Prostate gland (tissue), 2 donors: Measurements from ENCODE around the gene HNRNPA1. TPM values are rescaled to one million over a fixed set of nuclear protein-coding genes. Genes with fewer than 3 reads are reported as not detected.

Source experiments
- DNase-seq: peaks from one replicate; pipeline ENCODE4 v3.0.0-alpha.2; 2019; ENCODE audit warnings: low spot score
- H3K27ac ChIP-seq, 2 donors: fragments of 200-600 bp; sonication (generic); 2 replicates each; pipeline ENCODE4 v1.5.1; 2017 to 2019
- H3K27me3 ChIP-seq: fragments of 200-600 bp; sonication (generic); replicated peaks from 2 replicates; pipeline ENCODE4 v1.5.1; 2019; ENCODE audit not compliant: insufficient read depth
- H3K36me3 ChIP-seq, 2 donors: fragments of 200-600 bp; sonication (generic); 1 replicate in 1 of 2; 2 replicates in 1 of 2; pipeline versions ENCODE4 v1.5.1 to v1.8.1; 2017 to 2019
- H3K4me1 ChIP-seq: fragments of 200-600 bp; sonication (generic); replicated peaks from 2 replicates; pipeline ENCODE4 v1.5.1; 2019
- H3K4me3 ChIP-seq, 2 donors: fragments of 200-600 bp; sonication (generic); 2 replicates each; pipeline ENCODE4 v1.5.1; 2017 to 2019
- H3K9me3 ChIP-seq: fragments of 200-600 bp; sonication (generic); 2 replicates; pipeline ENCODE4 v1.5.1; 2017
- CTCF ChIP-seq, 4 experiments: fragments of 200-600 bp in 2 of 4; fragments of 450-650 bp in 2 of 4; sonication (generic) in 2 of 4; IDR thresholded peaks; 1 replicate in 3 of 4; 2 replicates in 1 of 4; pipeline ENCODE4 v1.5.1; 2016 to 2019; ENCODE audit warnings: antibody characterized with exemption in 4 of 4, mild to moderate bottlenecking in 2 of 4, moderate library complexity in 2 of 4
- POLR2A ChIP-seq: fragments of 450-650 bp; IDR thresholded peaks from one replicate; pipeline ENCODE4 v1.6.1; 2016; ENCODE audit warnings: antibody characterized with exemption, mild to moderate bottlenecking
- POLR2AphosphoS5 ChIP-seq: sonication (generic); formaldehyde crosslinking; IDR thresholded peaks from one replicate; pipeline ENCODE4 v1.6.1; 2017; ENCODE audit warnings: antibody characterized with exemption
- WGBS: methylation state at CpG from one replicate; pipeline ENCODE4 v1.1.5; 2018; 5-methylcytosine and 5-hydroxymethylcytosine counted together
- intact Hi-C: fragments of 100-400 bp; cut with DNase I; formaldehyde crosslinking; loops from one replicate; pipeline ENCODE4 v1.14.2; 2022
- total RNA-seq, 2 donors: library from RNA; depleted of rRNA; stranded (reverse); fragments of >200 nt; gene quantifications; one replicate each; pipeline ENCODE4 v1.1.0, GENCODE V29; 2016

Gene HNRNPA1
- total RNA-seq, 2 donors from 2014 or later, result 419 to 726 TPM

- Histone ChIP-seq H3K9me3 (no peaks in the 10 kb centered on the region), H3K4me1 (peaks cover 6% of the 10 kb centered on the region), H3K27me3 (no peaks in the 10 kb centered on the region), H3K36me3 (peaks cover 9 to 11% of the 10 kb centered on the region in 2 donors), H3K4me3 (no peak overlapping the region), H3K27ac (no peak overlapping the region)
- no peak for DNase-seq
- 37% methylated on average over 5 of the region's 5 CpGs for WGBS
- intact Hi-C loops, result no loop called here
- TF ChIP-seq CTCF (IDR thresholded peaks at IDR 0.05) (peak in 1 of 4 experiments; percentile 10), POLR2AphosphoS5 (no peak), POLR2A (no peak)
Observed at GRCh38 chr12:54285150-54286041, 4.9 kb downstream of the HNRNPA1 start.

- no peak overlapping the region for H3K4me3 ChIP-seq
- DNase-seq, result peak; percentile 18
- WGBS, result 39% methylated on average over 12 of the region's 12 CpGs
- TF ChIP-seq POLR2A (no peak), POLR2AphosphoS5 (peak; percentile 10)
- intact Hi-C loops, result no loop called here
- H3K27ac ChIP-seq, result no peak overlapping the region
- peaks cover 6% of the 10 kb centered on the region for H3K4me1 ChIP-seq
- H3K9me3 ChIP-seq, result no peaks in the 10 kb centered on the region
- H3K27me3 ChIP-seq, result no peaks in the 10 kb centered on the region
- H3K36me3 ChIP-seq, result peaks cover 9 to 11% of the 10 kb centered on the region in 2 donors
Observed at GRCh38 chr12:54286042-54287030, 5.8 kb downstream of the HNRNPA1 start.

- Histone ChIP-seq H3K27ac (no peak overlapping the region), H3K4me1 (peaks cover 6% of the 10 kb centered on the region)
- intact Hi-C loops, result no loop called here
Observed at GRCh38 chr12:54287261-54288157, 7.0 kb downstream of the HNRNPA1 start.

GRCh38 chr12:54292083-54292930, 11.8 kb downstream of the HNRNPA1 start:
- no peak overlapping the region for H3K4me3 ChIP-seq
- no peaks in the 10 kb centered on the region for H3K36me3 ChIP-seq
- no peak for DNase-seq
- intact Hi-C loops, result no loop called here
- no peak overlapping the region for H3K27ac ChIP-seq
- no peak for TF ChIP-seq POLR2AphosphoS5
- no peaks in the 10 kb centered on the region for H3K9me3 ChIP-seq
- no peaks in the 10 kb centered on the region for H3K4me1 ChIP-seq
- 84% methylated on average over 30 of the region's 30 CpGs for WGBS
- no peaks in the 10 kb centered on the region for H3K27me3 ChIP-seq

More at GRCh38 chr12:54287261-54288157, 7.0 kb downstream of the HNRNPA1 start:
- Histone ChIP-seq H3K27me3 (no peaks in the 10 kb centered on the region), H3K9me3 (no peaks in the 10 kb centered on the region), H3K4me3 (no peak overlapping the region), H3K36me3 (peaks cover 6 to 11% of the 10 kb centered on the region in 2 donors)
- no peak for DNase-seq
- 60% methylated on average over 8 of the region's 8 CpGs for WGBS
- no peak for TF ChIP-seq CTCF (IDR thresholded peaks at IDR 0.05)
- no peak for TF ChIP-seq POLR2A
- TF ChIP-seq POLR2AphosphoS5, result no peak

GRCh38 chr12:54292931-54293241, 12.4 kb downstream of the HNRNPA1 start:
- 95% methylated on average over 7 of the region's 7 CpGs for WGBS
- Histone ChIP-seq H3K4me3 (no peak overlapping the region), H3K4me1 (no peaks in the 10 kb centered on the region), H3K9me3 (no peaks in the 10 kb centered on the region), H3K27me3 (no peaks in the 10 kb centered on the region), H3K36me3 (no peaks in the 10 kb centered on the region), H3K27ac (no peak overlapping the region)
- DNase-seq, result no peak
- intact Hi-C loops, result no loop called here
- TF ChIP-seq CTCF (IDR thresholded peaks at IDR 0.05) (no peak), POLR2A (no peak), POLR2AphosphoS5 (no peak)
